ENCODE results near the gene SEPTIN3. TPM values are rescaled to one million over a fixed set of nuclear protein-coding genes. Genes with fewer than 3 reads are reported as not detected.

The SEPTIN3 gene
- total RNA-seq (1 to 10 TPM in 1 of 2 donors, under 1 TPM in 1; 0.99 to 2.0 TPM), polyA plus RNA-seq (ENCODE audit: insufficient read length in 6 of 6) (1 to 10 TPM; 1.2 to 2.0 (median 1.5) TPM)
- long read RNA-seq, donor 1, result 0 reads
- long read RNA-seq, donor 2, result 0 reads
- long read RNA-seq, donor 3, result 0 reads
- long read RNA-seq, donor 4, result 0 reads
- long read RNA-seq, donor 5, result 0 reads
- long read RNA-seq, donor 6, result 0 reads
- long read RNA-seq, donor 7, result 0 reads
- long read RNA-seq, donor 8, full-length matches to known transcripts, result 1 of 1 reads
- long read RNA-seq, donor 8, partial matches to known transcripts, result 0 of 1 reads
- long read RNA-seq, donor 8, other reads (novel, unspliced or antisense), result 0 of 1 reads
- long read RNA-seq, donor 9, result 0 reads
- long read RNA-seq, donor 10, result 0 reads
- long read RNA-seq, donor 11, full-length matches to known transcripts, result 44 of 89 reads
- long read RNA-seq, donor 11, partial matches to known transcripts, result 45 of 89 reads
- long read RNA-seq, donor 11, other reads (novel, unspliced or antisense), result 0 of 89 reads
- long read RNA-seq, donor 12, result 0 reads

- H3K27me3 ChIP-seq, result peaks cover 0 to 36% of the 10 kb centered on the region in 2 donors
- TF ChIP-seq, protein P1, sequence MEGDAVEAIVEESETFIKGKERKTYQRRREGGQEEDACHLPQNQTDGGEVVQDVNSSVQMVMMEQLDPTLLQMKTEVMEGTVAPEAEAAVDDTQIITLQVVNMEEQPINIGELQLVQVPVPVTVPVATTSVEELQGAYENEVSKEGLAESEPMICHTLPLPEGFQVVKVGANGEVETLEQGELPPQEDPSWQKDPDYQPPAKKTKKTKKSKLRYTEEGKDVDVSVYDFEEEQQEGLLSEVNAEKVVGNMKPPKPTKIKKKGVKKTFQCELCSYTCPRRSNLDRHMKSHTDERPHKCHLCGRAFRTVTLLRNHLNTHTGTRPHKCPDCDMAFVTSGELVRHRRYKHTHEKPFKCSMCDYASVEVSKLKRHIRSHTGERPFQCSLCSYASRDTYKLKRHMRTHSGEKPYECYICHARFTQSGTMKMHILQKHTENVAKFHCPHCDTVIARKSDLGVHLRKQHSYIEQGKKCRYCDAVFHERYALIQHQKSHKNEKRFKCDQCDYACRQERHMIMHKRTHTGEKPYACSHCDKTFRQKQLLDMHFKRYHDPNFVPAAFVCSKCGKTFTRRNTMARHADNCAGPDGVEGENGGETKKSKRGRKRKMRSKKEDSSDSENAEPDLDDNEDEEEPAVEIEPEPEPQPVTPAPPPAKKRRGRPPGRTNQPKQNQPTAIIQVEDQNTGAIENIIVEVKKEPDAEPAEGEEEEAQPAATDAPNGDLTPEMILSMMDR (IDR thresholded peaks at IDR 0.05), result no peak
- H3K27ac ChIP-seq, result no peak within 1 kb of the TSS
- DNase-seq (no peak), ATAC-seq (no peak)
- intact Hi-C loops (cut with DNase I), result loop anchor here in 1 of 2 donors (10.0 kb wide), 1 partner anchor 146 kb away; no protein-coding TSS in a partner anchor
- H3K9me3 ChIP-seq, result no peaks in the 10 kb centered on the region
- H3K36me3 ChIP-seq, result no peaks in the 10 kb centered on the region
- no peak within 1 kb of the TSS for H3K4me3 ChIP-seq
- peaks cover 0 to 3% of the 10 kb centered on the region in 2 donors for H3K4me1 ChIP-seq
Measured at GRCh38 chr22:41969110-41969646, at the start of gene SEPTIN3. SEPTIN3 (plus strand) TSS chr22:41969443; CDS start chr22:41971493, 2,050 bp downstream.

DNA sequence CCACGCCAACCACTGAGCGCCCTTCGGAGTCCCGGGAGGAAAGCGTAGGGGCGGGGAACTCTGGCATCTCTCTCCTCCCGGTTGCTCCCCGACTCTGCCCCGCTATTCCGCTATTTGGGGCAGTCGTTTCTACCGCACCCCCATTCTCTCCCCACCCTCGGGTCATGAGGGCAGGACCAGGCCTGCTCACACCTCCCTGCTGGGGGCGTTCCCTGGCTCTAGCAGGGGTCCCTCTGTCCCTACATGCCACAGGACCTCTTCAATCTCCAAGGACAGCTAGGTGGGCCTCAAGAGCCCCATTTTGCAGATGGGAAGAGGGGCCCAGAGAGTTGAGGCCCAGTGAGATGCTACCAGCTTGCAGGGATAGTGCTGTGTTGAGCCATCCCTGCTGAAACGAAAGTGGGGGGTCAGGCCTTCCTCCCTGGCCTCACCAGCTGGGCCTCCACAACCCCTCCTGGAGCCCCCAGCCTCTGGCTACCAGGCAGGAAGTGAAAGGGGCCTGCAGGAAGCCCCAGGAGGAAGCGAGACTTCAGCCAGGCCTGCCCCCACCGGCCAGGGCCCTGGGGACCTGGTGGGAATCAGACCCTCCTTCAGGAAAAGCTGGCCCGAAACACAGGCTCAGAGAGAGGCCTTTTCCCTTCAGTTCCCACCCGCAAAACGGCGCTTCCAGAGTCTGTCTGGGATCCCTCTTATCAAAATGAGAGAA, 48.8 kb upstream of the SEPTIN3 start:
- DNase-seq, result no peak
- intact Hi-C loops (cut with DNase I), result no loop called here
- no peaks in the 10 kb centered on the region for H3K9me3 ChIP-seq
- no peaks in the 10 kb centered on the region for H3K36me3 ChIP-seq
- peaks cover 10 to 34% of the 10 kb centered on the region in 2 donors for H3K4me1 ChIP-seq
- peak overlapping the region in 1 of 2 donors; percentile 38 for H3K4me3 ChIP-seq
- no peak for ATAC-seq
- no peak overlapping the region for H3K27ac ChIP-seq
- TF ChIP-seq, protein P1 (IDR thresholded peaks at IDR 0.05), result no peak
- H3K27me3 ChIP-seq, result peaks cover 18 to 82% of the 10 kb centered on the region in 2 donors

- Histone ChIP-seq H3K4me3 (no peak overlapping the region), H3K36me3 (no peaks in the 10 kb centered on the region), H3K27me3 (peaks cover 17 to 82% of the 10 kb centered on the region in 2 donors), H3K4me1 (peaks cover 14 to 43% of the 10 kb centered on the region in 2 donors), H3K27ac (no peak overlapping the region), H3K9me3 (no peaks in the 10 kb centered on the region)
- TF ChIP-seq, protein P1 (IDR thresholded peaks at IDR 0.05), result no peak
- DNase-seq (no peak), ATAC-seq (no peak)
- intact Hi-C loops (cut with DNase I), result no loop called here
Measured at GRCh38 chr22:41922328-41922727, 46.9 kb upstream of the SEPTIN3 start.

GRCh38 chr22:41922940-41923594, 46.2 kb upstream of the SEPTIN3 start:
- TF ChIP-seq, protein P1 (IDR thresholded peaks at IDR 0.05), result no peak
- Histone ChIP-seq H3K36me3 (no peaks in the 10 kb centered on the region), H3K27me3 (peaks cover 17 to 82% of the 10 kb centered on the region in 2 donors), H3K27ac (no peak overlapping the region), H3K4me3 (no peak overlapping the region), H3K4me1 (peaks cover 14 to 39% of the 10 kb centered on the region in 2 donors), H3K9me3 (no peaks in the 10 kb centered on the region)
- DNase-seq (no peak), ATAC-seq (no peak)
- intact Hi-C loops (cut with DNase I), result no loop called here

Measured in left lung (tissue), 14 donors.